Skeletal muscle tissue (tissue), 4 donors: Measurements from ENCODE around the gene CHTF18. TPM values are rescaled to one million over a fixed set of nuclear protein-coding genes. Genes with fewer than 3 reads are reported as not detected.
"Not testable (repeated sequence)": the region's sequence is repeated elsewhere in the genome, so short reads cannot be mapped to it uniquely, and the experiment has no call there.

Experiments used
- H3K27ac ChIP-seq: one replicate; pipeline ENCODE4 v1.7.0; 2013; ENCODE audit warnings: mild to moderate bottlenecking, low read depth, low read length, inconsistent platforms
- H3K27me3 ChIP-seq, 3 donors: one replicate each; pipeline ENCODE4 v1.7.0; 2013; ENCODE audit warnings: low read length in 3 of 3; ENCODE audit not compliant: control insufficient read depth in 3 of 3, insufficient read depth in 3 of 3
- H3K36me3 ChIP-seq, 3 donors: one replicate each; pipeline ENCODE4 v1.7.0; 2013; ENCODE audit warnings: low read length in 3 of 3; ENCODE audit not compliant: control insufficient read depth in 3 of 3, insufficient read depth in 3 of 3
- H3K4me1 ChIP-seq, 3 donors: one replicate each; pipeline ENCODE4 v1.7.0; 2013; ENCODE audit warnings: low read length in 3 of 3, mild to moderate bottlenecking in 3 of 3; ENCODE audit not compliant: control insufficient read depth in 3 of 3, insufficient read depth in 3 of 3
- H3K4me3 ChIP-seq, 3 donors: one replicate each; pipeline ENCODE4 v1.7.0; 2013; ENCODE audit warnings: low read length in 3 of 3
- H3K9ac ChIP-seq, 3 donors: one replicate each; pipeline ENCODE4 v1.7.0; 2013; ENCODE audit warnings: low read length in 3 of 3, mild to moderate bottlenecking in 3 of 3, moderate library complexity in 2 of 3, low read depth in 1 of 3
- H3K9me3 ChIP-seq, 3 donors: one replicate each; pipeline ENCODE4 v1.7.0; 2013; ENCODE audit warnings: low read length in 3 of 3; ENCODE audit not compliant: control insufficient read depth in 3 of 3
- total RNA-seq: library from RNA; depleted of rRNA; stranded (reverse); fragments of >200 nt; gene quantifications from one replicate; pipeline ENCODE4 v1.2.3, GENCODE V29; 2014
- donor health status: Osteomylitis.

The CHTF18 gene
- total RNA-seq, 1 donor from 2014 or later = 4.2 TPM

DNA sequence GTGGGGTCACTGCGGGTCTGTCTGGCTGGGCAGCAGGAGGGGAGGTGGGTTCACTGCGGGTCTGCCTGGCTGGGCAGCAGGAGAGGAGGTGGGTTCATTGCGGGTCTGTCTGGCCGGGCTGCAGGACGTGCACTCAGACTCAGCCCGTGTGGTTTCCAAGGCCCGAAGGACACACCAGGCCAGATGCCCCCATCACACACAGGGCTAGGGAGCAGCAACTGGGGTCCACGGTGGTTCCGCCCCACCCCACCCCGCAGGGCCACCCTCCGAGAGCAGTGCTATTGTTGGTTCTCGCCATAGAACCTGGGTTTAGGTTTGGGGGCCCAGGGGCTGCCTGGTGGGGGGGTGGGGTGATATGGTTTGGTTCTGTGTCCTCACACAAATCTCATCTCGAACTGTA, 41.8 kb upstream of the CHTF18 start:
- Histone ChIP-seq H3K36me3 (no peaks in the 10 kb centered on the region), H3K9me3 (no peaks in the 10 kb centered on the region), H3K4me1 (no peaks in the 10 kb centered on the region), H3K9ac (no peak overlapping the region), H3K27me3 (peaks cover 8 to 27% (median 10%) of the 10 kb centered on the region in 3 donors), H3K27ac (no peak overlapping the region), H3K4me3 (no peak overlapping the region)

DNA sequence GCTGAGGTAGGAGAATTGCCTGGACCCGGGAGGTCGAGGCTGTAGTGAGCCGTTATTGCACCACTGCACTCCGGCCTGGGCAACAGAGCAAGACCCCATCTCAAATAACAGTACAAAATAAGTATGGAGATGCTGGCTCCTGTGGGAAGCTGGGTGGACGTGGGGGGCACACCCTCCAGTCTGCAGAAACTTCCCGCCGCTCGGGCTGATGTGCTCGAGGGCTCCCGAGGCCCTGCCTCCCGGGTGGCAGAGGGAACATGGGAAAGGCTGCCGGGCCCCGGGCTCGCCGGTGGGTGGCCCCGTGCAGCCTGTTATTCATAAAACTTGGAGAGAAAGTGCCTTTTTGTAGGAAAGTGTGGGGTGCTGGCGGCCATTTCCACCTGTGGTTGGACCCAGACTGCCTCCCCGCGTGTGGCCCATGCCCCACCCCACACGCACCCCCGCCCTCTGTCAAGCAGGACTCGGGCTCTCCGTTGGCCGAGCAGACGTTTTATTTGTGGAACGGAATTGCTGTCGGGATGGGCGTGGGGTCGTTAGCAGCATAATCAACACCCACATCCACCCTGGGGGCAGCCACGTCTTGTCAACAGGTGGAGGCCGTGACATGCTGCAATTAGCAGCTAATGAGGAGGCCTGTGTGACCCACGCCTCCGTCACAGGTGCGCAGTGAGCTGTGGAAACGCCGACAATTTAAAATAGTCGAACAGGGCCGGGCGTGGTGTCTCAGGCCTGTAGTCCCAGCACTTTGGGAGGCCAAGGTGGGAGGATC, 40.3 kb upstream of the CHTF18 start:
- H3K27me3 ChIP-seq = peaks cover 17 to 33% (median 20%) of the 10 kb centered on the region in 3 donors

DNA sequence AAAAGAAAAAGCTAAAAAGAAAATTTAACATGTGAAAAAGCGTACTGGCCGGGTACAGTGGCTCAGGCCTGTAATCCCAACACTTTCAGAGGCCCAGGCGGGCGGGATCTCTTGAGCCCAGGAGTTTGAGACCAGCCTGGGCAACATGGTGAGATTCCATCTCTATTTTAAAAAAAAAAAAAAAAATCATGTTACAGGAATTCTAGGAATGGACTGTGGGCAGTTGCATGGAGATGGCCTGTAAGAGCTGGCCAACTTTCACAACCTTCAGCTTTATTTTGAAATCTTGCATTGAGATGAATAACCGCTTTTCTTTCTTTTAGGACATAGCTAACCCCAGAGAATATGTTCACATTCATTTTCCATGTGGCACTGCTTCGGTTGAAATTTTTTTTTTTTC, 39.4 kb upstream of the CHTF18 start:
- H3K36me3 ChIP-seq = no peaks in the 10 kb centered on the region

More for the DNA sequence above, 40.3 kb upstream of the CHTF18 start:
- H3K4me1 ChIP-seq = peaks cover 0 to 4% (median 0%) of the 10 kb centered on the region in 3 donors
- no peaks in the 10 kb centered on the region for H3K9me3 ChIP-seq
- no peak overlapping the region for H3K4me3 ChIP-seq
- no peak overlapping the region for H3K9ac ChIP-seq
- no peak overlapping the region for H3K27ac ChIP-seq
- no peaks in the 10 kb centered on the region for H3K36me3 ChIP-seq

DNA sequence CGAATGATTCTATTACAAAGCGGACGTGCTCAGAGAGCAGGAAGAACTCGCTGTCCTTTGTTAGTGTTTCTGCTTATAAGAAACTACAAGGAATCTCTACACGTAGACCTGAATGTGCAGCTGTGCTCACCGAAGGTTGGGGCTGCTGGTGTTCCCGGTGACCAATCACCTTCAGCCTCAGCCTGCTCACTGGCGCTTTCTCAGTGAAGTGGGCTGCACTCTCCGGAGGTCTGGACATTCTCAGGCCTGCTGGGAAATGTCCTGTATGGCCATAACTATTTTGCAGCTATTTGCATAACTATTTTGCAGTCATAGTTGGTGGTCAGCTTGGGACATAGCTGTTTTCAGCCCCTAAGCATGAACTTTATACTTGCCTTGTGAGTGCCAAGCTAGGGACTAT, 37.9 kb upstream of the CHTF18 start:
- H3K36me3 ChIP-seq = no peaks in the 10 kb centered on the region
- H3K27me3 ChIP-seq = peaks cover 17 to 30% (median 26%) of the 10 kb centered on the region in 3 donors
- no peaks in the 10 kb centered on the region for H3K9me3 ChIP-seq
- no peak overlapping the region for H3K4me3 ChIP-seq
- H3K9ac ChIP-seq = no peak overlapping the region
- H3K4me1 ChIP-seq = peaks cover 0 to 4% (median 0%) of the 10 kb centered on the region in 3 donors
- H3K27ac ChIP-seq = no peak overlapping the region

More for the DNA sequence above, 39.4 kb upstream of the CHTF18 start:
- peaks cover 0 to 4% (median 0%) of the 10 kb centered on the region in 3 donors for H3K4me1 ChIP-seq
- H3K27ac ChIP-seq = no peak overlapping the region
- no peaks in the 10 kb centered on the region for H3K9me3 ChIP-seq
- H3K27me3 ChIP-seq = peaks cover 20 to 31% (median 26%) of the 10 kb centered on the region in 3 donors
- H3K9ac ChIP-seq = no peak overlapping the region
- no peak overlapping the region for H3K4me3 ChIP-seq

DNA sequence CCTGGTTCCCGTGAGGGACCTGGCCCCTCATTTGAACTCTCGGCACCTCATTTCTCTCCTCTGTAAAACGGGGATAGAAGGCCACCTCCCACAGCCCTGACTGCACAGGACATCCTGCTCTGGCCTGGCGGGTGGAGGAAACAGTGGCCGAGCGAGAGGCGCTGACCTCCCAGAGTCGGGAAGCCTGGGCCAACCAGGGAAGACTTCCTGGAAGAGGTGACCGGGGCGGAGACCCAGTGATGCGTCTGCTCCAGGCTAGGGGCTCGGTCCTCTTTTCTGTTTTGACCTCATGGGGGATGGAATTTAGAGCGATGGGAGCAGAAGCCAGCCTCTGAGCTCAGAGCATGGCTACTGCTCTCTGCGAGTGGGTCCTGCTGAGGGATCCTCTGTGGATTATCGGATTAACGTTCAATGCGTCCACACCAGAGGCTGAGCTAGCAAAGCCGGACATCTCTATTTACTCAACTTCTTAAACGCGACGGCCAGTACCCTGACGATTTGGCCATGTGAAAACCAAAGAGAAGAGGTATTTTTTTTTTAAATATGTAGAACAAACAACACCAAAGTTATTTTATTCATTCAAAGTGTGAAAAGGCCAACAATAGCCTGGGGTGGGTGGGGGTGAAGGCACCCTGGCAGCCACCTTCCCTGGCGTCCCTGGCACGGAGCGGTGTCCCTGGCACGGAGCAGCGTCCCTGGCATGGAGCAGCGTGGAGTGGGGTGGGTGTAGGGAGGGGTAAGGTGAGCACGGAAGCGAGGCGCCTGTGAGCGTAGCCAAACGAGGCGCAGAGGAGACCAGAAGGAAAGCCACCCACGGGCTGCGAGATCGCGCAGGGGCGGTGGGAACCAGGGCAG, 37.0 kb upstream of the CHTF18 start:
- Histone ChIP-seq H3K4me1 (peaks cover 0 to 4% (median 0%) of the 10 kb centered on the region in 3 donors), H3K9ac (no peak overlapping the region), H3K4me3 (no peak overlapping the region), H3K27me3 (peaks cover 20 to 33% (median 28%) of the 10 kb centered on the region in 3 donors), H3K27ac (no peak overlapping the region), H3K9me3 (no peaks in the 10 kb centered on the region), H3K36me3 (no peaks in the 10 kb centered on the region)

DNA sequence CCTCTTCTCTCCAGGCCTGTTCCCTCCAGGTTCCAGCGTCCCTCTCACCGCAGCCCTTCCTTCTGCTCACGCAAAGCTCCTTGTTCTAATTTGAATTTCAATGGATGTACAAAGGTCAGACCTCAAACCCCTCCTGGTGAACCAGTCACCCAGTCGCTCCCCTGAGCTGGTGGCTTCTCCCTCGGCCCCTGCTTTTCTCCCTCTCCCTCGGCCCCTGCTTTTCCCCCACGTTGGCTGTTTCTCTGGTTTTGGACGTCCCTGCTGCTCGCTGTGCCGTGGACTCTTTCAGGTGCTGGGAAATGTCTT, 36.5 kb upstream of the CHTF18 start:
- no peak overlapping the region for H3K27ac ChIP-seq
- peaks cover 0 to 4% (median 0%) of the 10 kb centered on the region in 3 donors for H3K4me1 ChIP-seq
- H3K4me3 ChIP-seq = no peak overlapping the region
- no peak overlapping the region for H3K9ac ChIP-seq
- no peaks in the 10 kb centered on the region for H3K36me3 ChIP-seq
- H3K27me3 ChIP-seq = peaks cover 20 to 33% (median 29%) of the 10 kb centered on the region in 3 donors
- no peaks in the 10 kb centered on the region for H3K9me3 ChIP-seq

DNA sequence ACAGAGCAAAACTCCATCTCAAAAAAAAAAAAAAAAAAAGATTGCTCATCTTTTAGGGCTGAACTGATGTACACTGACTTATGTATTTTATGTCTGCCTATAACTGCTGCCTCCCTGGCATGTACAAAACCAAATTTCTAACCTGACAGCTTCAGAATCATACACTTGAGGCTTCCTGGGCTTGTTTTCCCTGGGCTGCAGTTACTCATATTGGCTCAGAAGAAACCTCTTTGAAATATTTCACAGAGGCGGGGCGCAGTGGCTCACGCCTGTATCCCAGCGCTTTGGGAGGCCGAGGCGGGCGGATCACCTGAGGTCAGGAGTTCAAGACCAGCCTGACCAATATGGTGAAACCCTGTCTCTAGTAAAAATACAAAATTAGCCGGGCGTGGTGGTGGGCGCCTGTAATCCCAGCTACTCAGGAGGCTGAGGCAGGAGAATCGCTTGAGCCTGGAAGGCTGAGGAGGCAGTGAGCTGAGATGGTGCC, 34.3 kb upstream of the CHTF18 start:
- not testable (repeated sequence) for H3K4me1 ChIP-seq, H3K9me3 ChIP-seq, H3K9ac ChIP-seq, H3K27ac ChIP-seq, H3K36me3 ChIP-seq, H3K4me3 ChIP-seq
- H3K27me3 ChIP-seq = peaks cover 20 to 33% (median 29%) of the 10 kb centered on the region in 3 donors

DNA sequence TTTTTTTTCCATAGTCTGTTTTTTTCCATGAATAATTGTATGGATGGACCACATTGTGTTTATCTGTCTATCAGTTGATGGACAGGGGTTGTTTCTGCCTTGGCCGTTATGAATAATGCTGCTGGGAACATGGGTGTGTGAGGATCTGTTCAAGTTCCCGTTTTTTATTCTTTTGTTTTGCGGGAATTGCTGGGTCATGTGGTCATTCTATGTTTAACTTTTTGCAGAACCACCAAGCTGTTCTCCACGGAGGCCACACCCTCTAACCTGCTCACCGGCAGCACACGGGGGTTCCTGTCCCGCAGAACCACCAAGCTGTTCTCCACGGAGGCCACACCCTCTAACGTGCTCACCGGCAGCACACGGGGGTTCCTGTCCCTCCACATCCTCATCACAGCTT, 33.8 kb upstream of the CHTF18 start:
- Histone ChIP-seq H3K9ac (no peak overlapping the region), H3K27ac (no peak overlapping the region), H3K27me3 (peaks cover 20 to 33% (median 29%) of the 10 kb centered on the region in 3 donors), H3K36me3 (no peaks in the 10 kb centered on the region), H3K4me3 (no peak overlapping the region), H3K9me3 (no peaks in the 10 kb centered on the region), H3K4me1 (peaks cover 0 to 4% (median 0%) of the 10 kb centered on the region in 3 donors)

DNA sequence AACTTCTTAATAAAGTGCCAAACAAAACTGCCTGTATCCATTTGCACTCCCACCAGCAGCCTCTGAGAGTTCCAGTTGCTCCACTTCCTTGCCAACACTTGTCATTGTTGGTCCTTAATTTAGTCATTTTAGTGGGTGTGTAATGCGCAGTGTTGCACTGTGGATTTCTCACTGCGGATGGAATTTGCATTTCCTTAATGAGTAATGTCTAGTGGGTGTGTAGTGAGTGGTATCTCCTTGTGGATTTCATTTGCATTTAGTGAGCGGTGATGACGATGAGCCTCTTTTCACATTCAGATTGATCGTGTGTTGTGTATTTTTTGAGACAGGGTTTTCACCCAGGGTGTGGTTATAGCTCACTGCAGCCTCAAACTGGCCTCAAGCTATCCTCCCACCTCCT, 32.0 kb upstream of the CHTF18 start:
- Histone ChIP-seq H3K27me3 (peaks cover 23 to 29% (median 25%) of the 10 kb centered on the region in 3 donors), H3K4me1 (peaks cover 0 to 4% (median 0%) of the 10 kb centered on the region in 3 donors)

More for the DNA sequence above, 32.0 kb upstream of the CHTF18 start:
- no peak overlapping the region for H3K9ac ChIP-seq
- no peak overlapping the region for H3K27ac ChIP-seq
- H3K36me3 ChIP-seq = no peaks in the 10 kb centered on the region
- no peak overlapping the region for H3K4me3 ChIP-seq
- H3K9me3 ChIP-seq = no peaks in the 10 kb centered on the region
